DMS114 treated with DMSO at 0.1 percent for 48 hours (cell line): ENCODE results near the gene FOXM1.

Experiments used
- DNase-seq: peaks from one replicate; lab custom pipeline; 2025; ENCODE audit not compliant: unreplicated experiment; lab: John Stamatoyannopoulos, UW

Gene FOXM1, protein sequence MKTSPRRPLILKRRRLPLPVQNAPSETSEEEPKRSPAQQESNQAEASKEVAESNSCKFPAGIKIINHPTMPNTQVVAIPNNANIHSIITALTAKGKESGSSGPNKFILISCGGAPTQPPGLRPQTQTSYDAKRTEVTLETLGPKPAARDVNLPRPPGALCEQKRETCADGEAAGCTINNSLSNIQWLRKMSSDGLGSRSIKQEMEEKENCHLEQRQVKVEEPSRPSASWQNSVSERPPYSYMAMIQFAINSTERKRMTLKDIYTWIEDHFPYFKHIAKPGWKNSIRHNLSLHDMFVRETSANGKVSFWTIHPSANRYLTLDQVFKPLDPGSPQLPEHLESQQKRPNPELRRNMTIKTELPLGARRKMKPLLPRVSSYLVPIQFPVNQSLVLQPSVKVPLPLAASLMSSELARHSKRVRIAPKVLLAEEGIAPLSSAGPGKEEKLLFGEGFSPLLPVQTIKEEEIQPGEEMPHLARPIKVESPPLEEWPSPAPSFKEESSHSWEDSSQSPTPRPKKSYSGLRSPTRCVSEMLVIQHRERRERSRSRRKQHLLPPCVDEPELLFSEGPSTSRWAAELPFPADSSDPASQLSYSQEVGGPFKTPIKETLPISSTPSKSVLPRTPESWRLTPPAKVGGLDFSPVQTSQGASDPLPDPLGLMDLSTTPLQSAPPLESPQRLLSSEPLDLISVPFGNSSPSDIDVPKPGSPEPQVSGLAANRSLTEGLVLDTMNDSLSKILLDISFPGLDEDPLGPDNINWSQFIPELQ

DNA sequence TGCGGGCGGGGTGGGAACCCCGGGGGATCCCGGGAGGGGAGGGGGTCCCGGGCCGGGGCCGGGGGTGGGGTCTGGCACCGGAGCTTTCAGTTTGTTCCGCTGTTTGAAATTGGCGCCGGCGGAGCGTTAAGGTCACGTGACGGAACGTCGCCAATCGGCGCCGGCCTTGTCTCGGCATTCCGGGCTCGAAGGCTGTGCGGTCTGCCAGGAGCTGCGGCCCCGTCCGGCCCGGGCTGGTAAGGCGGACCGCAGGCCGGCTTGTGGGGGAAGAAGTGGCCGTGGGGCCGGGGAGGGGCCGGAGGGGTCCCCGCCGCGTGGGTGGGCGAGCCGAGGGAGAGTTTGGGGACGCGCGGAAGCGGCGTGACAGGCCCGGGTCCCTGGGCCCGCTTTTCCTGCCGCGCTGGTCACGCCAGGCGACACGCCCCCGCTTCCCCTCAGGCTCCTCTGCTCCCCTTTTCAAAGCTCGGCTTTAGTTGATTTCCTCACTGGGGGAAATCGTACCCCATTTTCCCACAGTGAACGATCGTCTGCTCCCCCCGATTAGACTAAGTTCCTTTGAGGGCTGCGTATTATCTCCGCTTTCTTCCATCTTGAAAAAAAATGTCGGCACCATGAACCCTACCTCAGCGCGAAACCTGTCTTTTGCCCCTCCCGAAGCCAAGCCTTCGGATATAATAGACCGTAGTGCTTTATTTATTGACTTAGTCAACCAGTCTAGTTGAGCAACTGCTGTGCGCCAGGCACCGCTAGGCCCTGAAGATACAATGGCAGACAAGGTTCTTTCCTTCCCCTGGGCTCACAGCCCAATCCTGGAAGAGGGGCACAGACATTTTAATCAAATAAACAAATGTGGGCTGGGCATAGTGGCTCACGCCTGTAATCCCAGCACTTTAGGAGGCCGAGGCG lies at the start of gene FOXM1, which contains the start of gene RHNO1:
Gene FOXM1 (minus strand): TSS at position 128 of the 906 bp plus-strand sequence. CDS start 2,696 bp downstream, outside the sequence.
Gene RHNO1 (plus strand): TSS at position 177 of the 906 bp plus-strand sequence. CDS start 8,144 bp downstream, outside the sequence.
- peak; percentile 72 for DNase-seq

DNA sequence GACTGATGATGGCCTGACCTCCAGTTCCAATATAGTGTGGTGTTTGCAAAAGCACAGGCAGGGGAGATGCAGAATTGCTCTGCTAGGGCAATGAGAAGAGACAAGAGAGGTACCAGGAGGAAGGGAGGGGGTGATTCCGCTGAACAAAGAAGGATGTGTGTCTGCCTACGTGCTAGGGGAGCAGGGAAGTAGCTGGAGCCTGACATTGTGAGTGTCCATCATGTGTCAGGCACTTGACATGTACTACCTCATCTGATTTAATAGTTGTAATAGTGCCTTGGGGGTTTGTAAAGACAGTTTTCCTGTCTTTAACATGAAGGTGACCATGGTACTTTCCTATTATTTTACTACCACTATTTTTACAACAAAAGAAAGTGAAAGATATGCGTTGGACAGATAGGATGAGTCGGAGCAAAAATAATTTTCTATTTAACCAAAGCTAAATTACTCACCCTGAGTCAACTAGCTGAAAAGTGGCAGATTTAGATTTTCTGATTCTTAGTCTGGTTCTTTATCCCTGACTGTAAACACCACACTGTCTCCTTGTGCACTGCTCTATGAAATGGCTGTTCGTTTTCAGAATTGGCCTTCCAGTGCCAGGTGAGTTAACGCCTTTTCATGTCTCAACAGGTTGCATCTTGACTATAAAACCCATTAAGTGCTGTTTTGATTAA lies 48.5 kb upstream of the FOXM1 start:
- no peak for DNase-seq

DNA sequence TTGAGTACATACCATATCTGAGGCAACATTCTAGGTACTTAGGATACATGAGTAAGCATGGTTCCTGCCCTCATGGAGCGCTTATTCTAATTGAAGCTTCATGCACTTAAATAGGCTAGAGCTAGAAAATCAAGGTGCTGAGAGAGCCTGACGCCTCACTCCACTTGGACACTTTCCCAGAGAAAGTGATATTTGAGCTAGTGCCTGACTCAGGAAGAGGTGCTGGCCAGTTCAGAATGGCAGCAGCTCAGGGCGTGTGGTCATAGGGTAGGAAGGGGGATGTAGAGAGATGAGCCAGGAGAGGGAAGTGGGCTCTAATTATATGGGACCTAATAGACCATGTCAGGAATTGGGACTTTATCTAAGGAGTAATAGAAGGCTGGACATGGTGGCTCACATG lies 47.0 kb upstream of the FOXM1 start:
- DNase-seq: no peak

DNA sequence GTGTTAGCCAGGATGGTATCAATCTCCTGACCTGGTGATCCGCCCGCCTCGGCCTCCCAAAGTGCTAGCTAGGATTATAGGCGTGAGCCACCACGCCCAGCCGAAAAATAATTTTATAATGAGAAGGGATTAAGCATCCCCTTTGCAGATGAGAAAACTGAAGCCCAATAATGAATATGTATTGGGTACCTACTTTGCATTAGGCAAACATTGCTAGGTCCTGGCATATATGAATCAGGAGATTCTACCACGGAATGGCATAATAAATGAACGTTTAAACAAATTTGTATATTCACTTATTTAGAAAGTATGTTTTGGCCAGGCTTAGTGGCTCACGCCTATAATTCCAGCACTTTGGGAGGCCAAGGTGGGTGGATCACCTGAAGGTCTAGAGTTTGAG lies 46.1 kb upstream of the FOXM1 start:
- DNase-seq: no peak

DNA sequence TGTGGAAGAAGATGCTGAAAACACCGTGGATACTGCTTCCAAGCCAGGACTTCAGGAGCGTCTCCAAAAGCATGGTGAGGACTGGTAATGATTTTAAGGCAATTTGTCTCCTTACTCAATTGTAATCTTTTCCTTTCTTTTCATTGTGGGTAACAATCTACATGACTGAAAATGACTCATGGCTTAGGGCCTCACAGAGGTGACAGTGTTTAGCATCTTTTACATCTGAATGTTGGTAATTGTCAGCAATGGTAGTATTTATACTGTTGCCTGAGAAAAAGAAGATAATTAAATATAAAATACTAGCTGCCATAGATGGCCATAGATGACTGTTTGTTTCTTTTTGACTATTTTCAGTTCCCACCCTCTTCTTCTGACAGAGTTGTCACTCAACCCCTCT lies 45.4 kb upstream of the FOXM1 start:
- no peak for DNase-seq

DNA sequence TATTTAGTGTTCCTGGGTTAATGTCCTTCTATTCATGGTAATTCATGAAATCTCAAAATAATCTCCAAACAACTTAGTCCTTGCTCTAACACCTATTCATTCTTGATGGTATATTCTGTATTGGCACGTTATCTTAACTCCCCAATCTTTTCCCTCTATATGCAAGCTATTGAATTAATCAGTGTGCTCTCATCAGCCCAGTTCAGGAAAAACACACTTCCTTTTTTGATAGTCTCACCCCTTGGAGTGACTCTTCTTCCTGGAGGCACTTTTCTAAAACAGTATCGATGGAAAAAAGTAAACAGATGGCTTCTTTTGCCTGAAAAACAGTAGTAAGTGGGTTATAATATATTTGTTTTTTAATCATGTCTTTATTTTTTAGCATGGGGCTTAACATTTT lies 42.3 kb upstream of the FOXM1 start:
- DNase-seq: no peak

DNA sequence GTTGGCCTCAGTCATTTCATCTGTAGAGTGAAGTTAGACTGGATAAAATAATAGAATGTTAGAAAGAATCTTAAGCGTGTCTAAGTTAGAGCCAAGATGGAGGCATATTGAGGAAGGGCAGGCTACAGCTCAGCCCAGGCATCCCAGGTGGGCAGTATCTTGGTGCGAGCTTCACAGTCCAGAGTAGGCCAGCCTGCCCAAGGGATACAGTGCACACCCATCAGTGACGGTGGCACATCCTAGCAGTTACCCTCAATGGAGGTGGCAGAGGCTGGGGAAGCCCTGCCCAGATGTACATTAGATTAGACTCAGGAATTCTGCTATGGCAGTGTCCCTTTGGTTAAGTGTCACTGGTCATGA lies 35.2 kb upstream of the FOXM1 start:
- no peak for DNase-seq

DNA sequence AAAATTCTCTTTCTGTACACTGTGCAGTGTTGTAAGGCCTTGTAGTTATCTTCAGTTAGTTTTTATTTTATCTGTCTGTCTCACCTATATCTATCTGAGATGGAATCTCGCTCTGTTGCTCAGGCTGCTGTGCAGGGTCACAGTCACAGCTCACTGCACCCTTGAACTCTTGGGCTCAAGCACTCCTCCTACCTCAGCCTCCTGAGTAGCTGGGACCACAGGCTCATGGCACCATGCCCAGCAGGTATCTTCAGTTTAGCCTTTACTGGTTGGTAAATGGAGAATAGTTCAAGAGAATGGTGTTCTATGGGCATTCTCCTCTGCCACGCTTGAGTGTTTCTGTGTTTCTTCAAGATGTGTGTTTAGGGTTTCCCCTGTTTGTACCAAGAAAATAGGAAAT lies 27.3 kb upstream of the FOXM1 start:
- DNase-seq: no peak

DNA sequence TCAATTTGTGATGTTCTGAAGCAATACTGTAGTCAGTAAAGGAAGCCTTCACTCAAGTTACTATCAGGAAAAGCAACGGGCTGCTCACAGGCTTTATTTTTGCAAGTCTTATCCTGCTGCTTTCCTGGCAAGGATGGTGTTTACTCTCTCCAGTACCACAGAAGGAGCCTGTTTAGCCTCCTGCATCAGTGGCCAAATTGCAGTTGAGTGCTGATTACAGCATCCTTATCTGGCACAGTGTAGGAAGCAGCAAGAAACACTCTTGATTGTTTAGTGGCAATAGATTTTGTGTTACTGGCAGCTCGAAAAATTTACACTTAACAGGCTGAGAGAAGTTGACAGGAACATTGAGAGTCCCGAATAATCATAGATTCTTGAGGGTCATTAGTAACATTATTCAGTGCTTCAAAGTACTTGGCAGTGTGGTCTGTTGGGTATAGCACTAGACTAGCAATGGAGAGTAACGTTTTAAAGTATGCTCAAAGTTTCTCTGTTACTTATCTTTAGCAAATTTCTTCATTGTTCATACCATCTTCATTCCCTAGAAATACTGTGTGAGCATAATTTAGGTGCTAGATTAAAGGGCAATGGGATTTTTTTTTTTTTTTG lies 25.4 kb upstream of the FOXM1 start:
- no peak for DNase-seq

DNA sequence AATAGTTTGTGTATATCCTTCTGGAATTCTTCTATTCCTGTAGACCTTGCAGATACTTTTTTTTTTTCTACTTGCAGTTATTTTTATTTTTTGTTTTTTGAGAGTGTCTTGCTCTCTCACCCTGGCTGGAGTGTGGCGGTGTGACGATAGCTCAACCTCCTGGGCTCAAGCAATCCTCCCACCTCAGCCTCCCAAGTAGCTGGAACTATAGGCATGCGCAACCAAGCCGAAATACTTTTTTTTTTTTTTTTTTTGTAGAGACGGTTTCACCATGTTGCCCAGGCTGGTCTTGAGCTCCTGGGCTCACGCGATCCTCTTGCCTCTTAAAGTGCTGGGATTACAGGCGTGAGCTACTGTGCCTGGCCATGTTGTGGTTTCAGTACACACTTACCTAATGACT lies 23.7 kb upstream of the FOXM1 start:
- no peak for DNase-seq

DNA sequence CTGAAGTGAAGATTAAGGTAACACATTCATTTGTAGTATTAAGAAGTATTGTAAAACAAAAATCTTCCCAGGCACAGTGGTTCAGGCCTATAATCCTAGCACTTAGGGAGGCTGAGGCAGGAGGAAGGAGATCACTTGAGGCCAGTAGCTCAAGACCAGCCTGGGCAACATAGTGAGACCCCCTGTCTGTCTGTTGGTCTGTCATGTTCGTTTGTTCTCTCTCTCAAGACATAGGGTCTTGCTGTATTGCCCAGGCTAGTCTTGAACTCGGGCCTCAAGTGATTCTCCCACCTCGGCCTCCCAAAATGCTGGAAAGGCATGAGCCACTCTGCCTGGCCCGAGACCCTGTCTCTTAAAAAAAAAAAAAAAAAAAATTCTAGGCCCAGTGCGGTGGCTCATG lies 20.4 kb upstream of the FOXM1 start:
- no peak for DNase-seq

DNA sequence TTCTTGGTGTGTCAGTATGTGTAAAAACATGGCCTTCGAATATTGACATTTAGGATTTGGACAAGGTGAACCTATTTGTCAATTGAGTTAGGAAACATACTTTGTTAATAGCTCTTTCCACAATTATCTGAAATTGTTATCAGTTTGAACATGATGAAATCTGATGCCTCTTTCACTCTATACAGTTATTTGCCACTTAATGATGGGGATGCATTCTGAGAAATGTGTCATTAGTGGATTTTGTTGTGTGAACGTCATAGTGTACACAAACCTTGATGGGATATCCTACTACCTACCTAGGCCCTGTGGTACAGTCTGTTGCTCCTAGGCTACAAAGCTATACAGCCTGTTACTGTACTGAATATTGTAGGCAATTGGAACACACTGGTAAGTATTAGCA lies 18.5 kb upstream of the FOXM1 start:
- DNase-seq: no peak

DNA sequence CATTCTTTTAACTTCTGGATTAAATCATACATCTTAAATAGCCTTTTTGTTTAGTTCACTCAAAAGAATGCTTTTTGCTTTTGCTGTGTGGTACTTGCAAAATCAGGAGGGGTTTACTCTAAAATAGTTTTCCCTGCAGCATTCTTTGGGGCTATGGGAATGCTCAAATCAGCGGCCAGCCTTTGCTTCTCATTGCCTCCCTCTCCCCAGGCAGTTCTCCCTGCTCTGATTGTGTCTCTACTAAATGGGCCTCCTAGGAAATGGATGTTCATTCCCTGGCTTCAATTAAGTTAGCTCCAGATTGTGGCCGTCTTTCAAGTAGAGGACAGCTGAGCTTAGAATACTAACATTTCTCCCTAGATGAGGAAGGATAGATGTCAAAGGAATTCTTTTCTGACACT lies 18.1 kb upstream of the FOXM1 start:
- DNase-seq: no peak

DNA sequence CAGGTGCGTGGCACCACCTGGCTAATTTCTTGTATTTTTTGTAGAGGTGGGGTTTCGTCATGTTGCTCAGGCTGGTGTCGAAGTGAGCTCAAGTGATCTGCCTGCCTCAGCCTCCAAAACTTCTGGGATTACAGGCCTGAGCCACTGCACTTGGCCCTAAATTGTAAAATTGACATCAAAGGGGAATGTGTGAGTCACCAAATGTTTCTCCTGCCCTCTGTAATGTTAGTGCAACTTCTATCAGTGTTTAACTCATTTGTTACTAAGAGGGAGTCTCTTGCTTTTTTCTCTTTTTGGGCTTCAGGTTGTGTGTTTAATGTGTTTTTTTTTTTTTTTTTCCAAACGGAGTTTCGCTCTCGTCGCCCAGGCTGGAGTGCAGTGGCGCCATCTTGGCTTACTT lies 16.0 kb upstream of the FOXM1 start:
- no peak for DNase-seq

DNA sequence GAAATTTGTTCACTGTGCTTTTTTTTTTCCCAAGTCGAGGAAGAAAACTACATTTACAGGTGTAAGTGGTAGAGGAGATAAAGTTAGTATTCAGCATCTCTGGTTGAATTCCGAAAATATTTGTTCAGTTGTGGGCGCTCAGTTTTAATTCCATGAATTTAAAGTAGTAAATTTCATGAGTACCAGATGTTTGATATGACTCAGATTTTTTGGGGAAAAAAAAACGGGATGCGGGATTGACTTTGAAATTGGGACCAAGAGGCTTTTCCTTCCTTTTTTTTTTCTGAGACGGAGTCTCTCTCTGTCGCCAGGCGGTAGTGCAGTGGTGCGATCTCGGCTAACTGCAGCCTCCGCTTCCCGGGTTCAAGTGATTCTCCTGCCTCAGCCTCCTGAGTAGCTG lies 15.3 kb upstream of the FOXM1 start:
- no peak for DNase-seq

DNA sequence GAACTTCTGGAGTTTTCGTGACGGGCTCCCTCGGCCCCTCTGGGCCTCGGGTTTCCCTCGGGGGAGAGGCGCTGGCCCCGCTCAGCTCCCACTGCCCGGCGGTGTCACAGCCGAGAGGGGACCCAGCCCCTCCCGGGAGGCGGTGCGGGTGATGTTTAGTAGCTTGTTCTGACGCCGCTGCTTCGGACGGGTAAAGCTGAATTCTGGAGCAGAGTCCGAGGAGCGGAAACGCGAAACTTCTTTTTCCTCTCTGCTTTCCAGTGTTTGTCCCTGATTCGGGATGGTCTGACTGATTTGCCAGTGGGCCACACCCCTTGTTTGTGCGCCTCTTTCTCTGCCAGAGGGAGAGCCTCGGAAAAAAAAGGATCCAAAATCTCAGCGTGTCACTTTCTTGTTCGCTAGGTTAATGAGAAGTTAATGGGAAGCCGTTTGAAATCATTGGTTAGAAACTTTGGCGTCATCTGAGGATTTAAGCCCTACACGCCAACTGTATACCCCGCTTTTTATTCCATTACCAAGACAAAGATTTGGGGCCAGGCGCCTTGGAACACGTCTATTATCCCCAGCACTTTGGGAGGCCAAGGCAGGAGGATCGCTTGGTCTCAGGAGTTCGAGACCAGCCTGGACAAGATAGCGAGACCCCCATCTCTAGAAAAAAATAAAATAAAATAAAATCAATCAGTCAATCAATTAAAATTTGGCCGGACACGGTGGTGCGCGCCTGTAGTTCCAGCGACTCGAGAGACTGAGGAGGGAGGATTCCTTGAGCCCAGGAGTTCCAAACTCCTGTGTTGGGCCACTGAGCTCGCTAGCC lies 14.5 kb upstream of the FOXM1 start:
- peak; percentile 62 for DNase-seq

DNA sequence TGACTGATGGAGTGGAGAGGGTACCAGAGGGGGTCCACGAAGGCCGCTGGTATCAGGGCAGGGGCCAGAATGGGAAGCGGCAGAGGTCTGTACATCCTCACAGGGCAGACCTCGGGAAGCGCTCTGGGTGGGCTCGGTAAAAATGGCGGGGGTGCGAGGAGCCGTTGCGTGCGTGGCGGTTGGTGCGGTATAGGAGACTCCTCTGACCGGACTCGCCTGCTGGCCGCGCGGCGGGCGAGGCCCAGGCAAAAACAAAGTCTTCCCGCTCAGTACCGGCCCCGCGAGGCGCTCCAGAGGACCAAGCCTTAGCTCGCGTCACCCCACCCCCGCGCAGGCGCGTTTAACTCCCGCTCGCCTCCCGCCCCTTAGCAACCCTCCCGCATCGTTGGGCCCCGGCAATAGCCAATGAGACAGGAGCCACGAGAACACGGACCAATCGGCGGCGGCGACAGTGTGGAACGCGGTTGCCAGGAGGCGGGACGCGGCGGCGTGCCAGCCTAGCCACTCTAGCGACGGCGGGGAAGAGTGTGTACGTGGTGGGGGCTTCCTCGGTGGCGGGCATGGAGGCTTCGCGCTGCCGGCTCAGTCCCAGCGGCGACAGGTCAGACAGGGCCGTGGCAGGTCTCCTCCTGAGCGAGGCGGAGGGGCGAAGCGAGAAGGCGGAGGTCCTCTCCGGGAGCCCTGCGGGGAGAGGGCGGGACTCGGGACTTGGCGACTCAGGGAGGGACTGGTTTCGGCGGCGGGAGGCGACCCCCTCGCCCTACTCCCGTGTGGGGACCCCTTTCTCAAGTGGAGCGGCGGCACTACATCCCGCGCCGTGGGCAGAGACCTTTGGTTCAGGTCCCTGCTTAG lies 13.6 kb upstream of the FOXM1 start, which contains the start of gene TULP3:
Gene TULP3 (plus strand): TSS at position 504 of the 852 bp plus-strand sequence. CDS start 57 bp downstream, at position 561.
- DNase-seq: peak; percentile 97

DNA sequence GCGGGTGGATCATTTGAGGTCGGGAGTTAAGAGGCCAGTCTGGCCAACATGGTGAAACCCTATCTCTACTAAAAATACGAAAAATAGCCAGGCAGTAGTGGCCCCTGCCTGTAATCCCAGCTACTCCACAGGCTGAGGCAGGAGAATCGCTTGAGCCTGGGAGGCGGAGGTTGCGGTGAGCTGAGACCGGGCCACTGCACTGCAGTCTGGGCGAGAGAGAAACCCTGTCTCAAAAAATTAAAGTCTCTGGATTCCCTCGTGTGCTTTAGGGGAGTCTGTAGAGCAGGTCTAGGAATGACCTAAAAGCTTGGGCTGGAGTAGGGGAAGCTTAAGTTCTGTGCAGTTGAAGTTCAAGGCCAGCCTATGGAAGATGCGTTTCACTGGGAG lies 13.0 kb upstream of the FOXM1 start:
- no peak for DNase-seq
